Measurements from ENCODE around the gene MASP1. TPM values are rescaled to one million over a fixed set of nuclear protein-coding genes. Genes with fewer than 3 reads are reported as not detected.
A peak's percentile ranks its signal among the peaks of the same experiment; 100 is the strongest.

Gene MASP1
- polyA plus RNA-seq, 2 of the 4 experiments (the other 2 are of a cell fraction), result 0.18 TPM; not detected in 1

GRCh38 chr3:187215460-187215859 is 76.1 kb downstream of the MASP1 start:
- H3K4me2 ChIP-seq, result no peak overlapping the region
- H3K9me3 ChIP-seq, result no peaks in the 10 kb centered on the region
- H3K4me3 ChIP-seq, result no peak overlapping the region
- TF ChIP-seq SMC3 (IDR thresholded peaks at IDR 0.05) (no peak), SREBF2 (IDR thresholded peaks at IDR 0.05) (no peak), HMGXB4 (CRISPR knock-in tag; IDR thresholded peaks at IDR 0.05; ENCODE audit: borderline replicate concordance) (no peak), MAFK (IDR thresholded peaks at IDR 0.05; ENCODE audit: partially characterized antibody) (peak; percentile 54), CHD4 (IDR thresholded peaks at IDR 0.05; ENCODE audit: borderline replicate concordance) (no peak), FOSB (CRISPR knock-in tag; IDR thresholded peaks at IDR 0.05) (no peak), GATA3 (IDR thresholded peaks at IDR 0.05; ENCODE audit: borderline replicate concordance) (no peak), ZNF302 (CRISPR knock-in tag; IDR thresholded peaks at IDR 0.05) (no peak), JUNB (IDR thresholded peaks at IDR 0.05) (no peak)
- H3K27ac ChIP-seq, result no peak overlapping the region
- ATAC-seq (no peak), FAIRE-seq (no peak), DNase-seq (ENCODE audit: low read depth in 1 of 2, low spot score in 1 of 2) (no peak)
- ChIA-PET CTCF (interaction anchor here (6.2 to 14.1 kb wide), 2 partner anchors 103 to 466 kb away, joined by 51 to 195 read pairs; no protein-coding TSS in a partner anchor), POLR2A (no interaction called here)
- 71% methylated on average over 5 of the region's 5 CpGs for WGBS (ENCODE audit: missing lambda C conversion rate)
- H3K4me1 ChIP-seq, result no peaks in the 10 kb centered on the region

GRCh38 chr3:187213616-187214015 is 77.9 kb downstream of the MASP1 start:
- ATAC-seq (no peak), DNase-seq (ENCODE audit: low read depth in 1 of 2, low spot score in 1 of 2) (no peak), FAIRE-seq (no peak)
- ChIA-PET CTCF (interaction anchor here (1.9 to 14.1 kb wide), 2 partner anchors 105 to 468 kb away, joined by 8 to 195 read pairs; no protein-coding TSS in a partner anchor), POLR2A (no interaction called here)
- Histone ChIP-seq H3K4me1 (no peaks in the 10 kb centered on the region), H3K4me2 (no peak overlapping the region), H3K4me3 (no peak overlapping the region), H3K27ac (no peak overlapping the region), H3K9me3 (no peaks in the 10 kb centered on the region)
- no peak for TF ChIP-seq JUNB (IDR thresholded peaks at IDR 0.05)
- no peak for TF ChIP-seq BCL3 (IDR thresholded peaks at IDR 0.05)
- no peak for TF ChIP-seq NFE2L2 (conservative IDR thresholded peaks at IDR 0.05; ENCODE audit: low read length)
- TF ChIP-seq PBX3 (IDR thresholded peaks at IDR 0.05), result no peak
- no peak for TF ChIP-seq HES2 (IDR thresholded peaks at IDR 0.05)
- TF ChIP-seq ELK1 (IDR thresholded peaks at IDR 0.05; ENCODE audit: low read depth, low read length), result no peak
- TF ChIP-seq ZSCAN20 (CRISPR knock-in tag; IDR thresholded peaks at IDR 0.05), result no peak
- no peak for TF ChIP-seq JUN (IDR thresholded peaks at IDR 0.05)
- no peak for TF ChIP-seq KDM1A (IDR thresholded peaks at IDR 0.05; ENCODE audit: low read depth)
- no peak for TF ChIP-seq HOXB5 (CRISPR knock-in tag; IDR thresholded peaks at IDR 0.05)
- TF ChIP-seq TFCP2L1 (CRISPR knock-in tag; IDR thresholded peaks at IDR 0.05), result no peak
- no peak for TF ChIP-seq SREBF2 (IDR thresholded peaks at IDR 0.05)
- no peak for TF ChIP-seq USF2 (IDR thresholded peaks at IDR 0.05)
- TF ChIP-seq MAFK (IDR thresholded peaks at IDR 0.05; ENCODE audit: partially characterized antibody), result no peak
- no peak for TF ChIP-seq HDAC2 (IDR thresholded peaks at IDR 0.05)
- no peak for TF ChIP-seq PHF8 (IDR thresholded peaks at IDR 0.05; ENCODE audit: borderline replicate concordance, low read depth)
- TF ChIP-seq CHD2 (IDR thresholded peaks at IDR 0.05; ENCODE audit: low read length, partially characterized antibody), result no peak
- no peak for TF ChIP-seq EP300 (IDR thresholded peaks at IDR 0.05)
- no peak for TF ChIP-seq ATOH8 (CRISPR knock-in tag; IDR thresholded peaks at IDR 0.05; ENCODE audit: low read depth)
- TF ChIP-seq REST (IDR thresholded peaks at IDR 0.05), result no peak
- WGBS (ENCODE audit: missing lambda C conversion rate), result 11% methylated on average over 1 of the region's 1 CpG
